GM18870 (cell line): ENCODE data around the gene RNF113B.

Experiments
- ATAC-seq: cut with Tn5 transposase; IDR thresholded peaks from one replicate; pipeline ENCODE4 v1.9.1; 2021; ENCODE audit warnings: moderate library complexity; ENCODE audit not compliant: unreplicated experiment

RNF113B gene

DNA sequence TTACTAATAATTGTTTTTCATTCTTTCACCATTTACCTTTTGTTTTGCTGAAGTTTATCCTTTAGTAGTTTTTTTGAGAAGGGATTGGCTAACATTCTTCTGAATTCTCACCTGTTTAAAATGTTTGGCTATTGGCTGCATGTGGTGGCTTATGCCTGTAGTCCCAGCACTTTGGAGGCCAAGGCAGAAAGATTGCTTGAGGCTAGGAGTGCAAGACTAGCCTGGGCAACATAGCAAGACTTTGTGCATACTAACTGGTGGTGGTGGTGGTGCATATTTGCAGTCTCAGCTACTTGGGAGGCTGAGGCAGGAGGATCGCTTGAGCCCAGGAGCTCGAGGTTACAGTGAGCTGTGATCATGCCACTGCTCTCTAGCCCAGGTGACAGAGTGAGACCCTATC is 27.5 kb upstream of the RNF113B start:
- no peak for ATAC-seq

DNA sequence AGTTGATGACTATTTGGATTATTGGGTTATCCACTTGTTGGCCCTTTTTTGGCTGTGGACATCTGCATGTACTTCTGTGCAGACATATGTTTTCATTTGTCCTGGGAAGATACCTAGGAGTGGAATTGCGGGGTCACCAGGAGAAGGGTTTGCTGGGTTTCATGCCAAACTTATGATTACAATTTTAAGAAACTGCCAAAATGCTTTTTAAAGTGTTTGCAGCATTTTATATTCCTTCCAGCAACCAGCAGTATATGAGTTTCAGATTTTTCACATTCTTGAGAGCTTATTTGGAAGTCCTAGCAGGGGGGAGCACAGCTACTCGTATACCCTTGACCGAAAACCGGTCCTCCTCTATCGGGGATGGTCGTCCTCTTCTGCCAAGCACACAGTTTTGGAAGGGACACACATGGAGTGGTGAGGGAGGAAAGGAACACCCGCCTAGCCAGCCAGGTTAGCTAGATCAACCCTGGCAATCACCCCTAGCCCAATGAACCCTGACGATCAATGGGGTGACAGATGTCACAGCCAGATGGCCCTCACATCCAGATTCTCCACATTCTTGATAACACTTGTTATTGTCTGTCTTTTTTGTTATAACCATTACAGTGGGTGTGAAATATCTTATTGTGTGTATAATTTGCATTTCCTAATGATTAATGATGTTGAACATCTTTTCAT is 26.7 kb upstream of the RNF113B start:
- ATAC-seq, result no peak

DNA sequence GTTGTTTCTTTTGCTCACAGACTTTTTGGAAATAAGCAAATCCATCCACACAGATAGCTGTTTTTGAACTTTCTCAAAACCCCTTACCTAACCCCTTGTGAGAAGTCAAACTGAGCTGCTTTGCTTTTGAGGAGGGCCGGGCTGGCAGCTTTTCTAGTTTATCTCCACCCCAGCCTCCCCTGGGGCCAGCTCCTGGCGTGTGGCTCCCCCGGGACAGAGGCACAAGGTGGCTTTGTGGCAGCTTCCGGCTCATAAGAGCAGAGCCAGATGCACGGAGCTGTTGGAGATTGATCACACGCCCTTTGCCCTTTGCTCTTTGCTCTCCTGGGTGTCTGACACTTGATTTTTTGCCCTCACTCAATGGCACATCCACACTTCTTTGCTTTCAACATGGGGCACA is 24.9 kb upstream of the RNF113B start:
- no peak for ATAC-seq

DNA sequence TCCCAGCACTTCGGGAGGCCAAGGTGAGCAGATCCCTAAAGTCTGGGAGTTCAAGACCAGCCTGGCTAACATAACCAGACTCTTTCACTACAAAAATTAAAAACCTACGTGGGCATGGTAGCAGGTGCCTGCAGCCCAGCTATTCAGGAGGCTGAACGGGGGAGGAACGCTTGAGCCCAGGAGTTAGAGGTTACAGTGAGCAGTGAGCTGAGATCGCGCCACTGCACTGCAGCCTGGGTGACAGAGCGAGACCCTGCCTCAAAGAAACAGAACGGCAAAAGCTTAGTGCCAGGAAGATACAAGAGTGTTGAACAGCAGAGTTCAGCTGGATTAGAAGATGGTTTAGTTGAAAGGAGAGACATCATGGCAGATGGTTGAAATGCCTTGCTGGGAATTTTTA is 24.1 kb upstream of the RNF113B start:
- ATAC-seq, result no peak

DNA sequence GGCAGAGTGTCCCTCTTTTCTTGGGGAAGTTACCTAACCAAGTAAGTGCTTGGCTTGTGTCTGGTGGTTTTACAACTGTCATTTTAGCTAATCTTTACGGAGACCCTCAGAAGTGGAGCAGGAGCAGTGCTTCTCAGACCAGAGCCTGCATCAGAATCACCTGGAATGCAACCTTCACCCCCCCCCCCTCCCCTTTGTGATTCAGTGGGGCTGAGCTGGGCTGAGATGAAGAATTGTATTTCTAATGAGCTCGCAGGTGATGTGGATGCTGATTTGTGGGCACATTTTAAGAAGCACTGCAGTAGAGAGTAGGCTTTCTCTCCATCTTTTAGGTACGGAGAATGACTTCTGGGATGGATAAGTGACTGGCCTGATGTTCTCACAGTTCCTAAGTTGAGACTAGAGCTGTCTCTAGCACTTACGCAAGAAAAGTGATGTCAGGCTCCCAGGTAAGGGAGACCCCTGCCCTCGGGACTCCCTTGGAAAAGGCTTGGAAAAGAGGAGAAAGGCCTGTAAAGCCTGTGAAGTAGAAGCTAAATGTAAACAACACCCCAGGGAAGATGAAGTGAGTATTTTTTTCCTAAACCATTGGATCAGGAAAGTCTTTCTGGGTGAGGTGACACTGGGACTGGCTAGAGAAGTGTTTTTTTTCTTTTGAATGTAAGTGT is 23.3 kb upstream of the RNF113B start:
- no peak for ATAC-seq

DNA sequence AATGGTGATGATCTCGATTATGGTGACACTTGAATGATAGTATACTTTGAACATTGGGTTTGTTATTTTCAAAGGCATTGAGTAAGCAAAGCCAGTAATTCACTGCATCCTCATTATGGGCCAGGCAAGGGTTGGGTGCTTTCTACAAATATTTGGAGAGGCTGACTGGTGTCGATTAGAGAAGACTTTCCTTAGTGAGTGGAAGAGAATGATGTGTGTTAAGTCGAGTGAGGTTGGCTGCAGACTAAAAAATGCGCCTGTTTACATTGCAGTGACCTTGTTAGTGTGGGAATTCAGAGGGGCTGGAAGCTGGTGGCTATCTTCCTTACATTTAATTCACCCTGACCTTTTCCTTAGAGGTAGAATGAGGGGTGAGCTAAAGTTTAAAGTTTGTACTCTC is 22.4 kb upstream of the RNF113B start:
- no peak for ATAC-seq

DNA sequence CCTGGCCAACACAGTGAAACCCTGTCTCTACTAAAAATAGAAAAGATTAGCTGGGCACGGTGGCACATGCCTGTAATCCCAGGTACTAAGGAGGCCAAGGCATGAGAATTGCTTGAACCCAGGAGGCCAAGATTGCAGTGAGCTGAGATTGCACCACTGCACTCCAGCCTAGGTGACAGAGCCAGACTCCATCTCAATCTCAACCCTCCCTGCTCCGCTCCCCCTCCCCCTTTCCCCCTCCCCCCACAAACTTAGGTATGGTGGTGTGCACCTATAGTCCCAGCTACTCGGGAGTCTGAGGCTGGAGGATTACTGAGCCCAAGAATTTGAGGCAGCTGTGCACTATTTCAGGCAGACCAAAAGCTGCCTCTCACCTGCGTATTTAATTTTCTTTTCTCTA is 21.6 kb upstream of the RNF113B start:
- ATAC-seq, result no peak

DNA sequence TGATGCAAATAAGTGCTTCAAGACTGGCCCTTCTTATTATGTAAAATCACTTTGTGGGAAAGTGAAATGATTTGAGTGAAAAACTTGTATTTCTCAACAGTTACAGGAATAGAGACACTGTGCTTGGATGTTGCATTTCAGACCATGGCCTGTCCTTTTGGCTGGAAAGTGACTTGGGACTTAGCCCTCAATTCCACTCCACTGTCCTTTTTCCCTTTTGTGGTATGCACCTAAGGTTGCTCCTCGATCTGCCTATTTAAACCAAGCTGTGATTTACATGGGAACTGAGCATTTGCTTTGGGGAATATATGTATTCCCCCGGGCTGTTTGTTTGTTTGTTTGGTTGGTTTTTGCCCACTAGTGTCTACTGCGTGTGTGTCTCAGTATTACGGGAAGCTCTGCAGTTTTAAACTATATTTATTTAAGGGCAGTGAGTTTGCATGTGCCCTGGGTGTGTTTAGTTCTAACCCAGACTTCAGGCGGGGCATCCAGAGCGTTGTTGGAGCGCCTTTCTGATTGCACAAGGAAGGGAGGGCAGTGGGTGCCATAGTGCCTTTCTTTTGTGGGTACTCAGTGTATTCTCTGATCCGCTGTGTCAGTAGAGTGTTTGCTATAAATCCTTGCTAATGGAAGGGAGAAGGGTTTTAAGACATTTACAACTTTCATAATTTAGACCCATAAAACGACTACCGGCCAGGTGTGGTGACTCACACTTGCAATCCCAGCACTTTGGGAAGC is 18.2 kb upstream of the RNF113B start:
- ATAC-seq, result no peak

DNA sequence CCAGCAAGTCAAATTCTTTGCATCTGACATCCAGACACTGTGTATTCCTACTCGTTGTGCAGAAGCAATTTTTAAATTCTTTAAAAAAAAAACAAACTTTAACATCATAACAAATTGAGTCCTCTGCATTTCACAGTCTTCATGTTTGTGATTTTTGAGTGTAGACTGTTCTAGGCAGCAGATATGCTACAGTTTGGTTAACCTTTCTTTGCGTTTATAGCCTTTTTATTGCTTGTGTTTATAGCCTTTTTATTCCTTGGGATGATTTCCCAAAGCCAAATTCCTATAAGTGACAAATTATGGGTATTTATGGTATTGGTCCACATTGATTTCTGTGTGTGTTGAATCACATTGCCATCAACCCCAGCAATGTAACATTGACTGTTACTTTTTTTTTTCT is 14.9 kb upstream of the RNF113B start:
- ATAC-seq, result no peak

DNA sequence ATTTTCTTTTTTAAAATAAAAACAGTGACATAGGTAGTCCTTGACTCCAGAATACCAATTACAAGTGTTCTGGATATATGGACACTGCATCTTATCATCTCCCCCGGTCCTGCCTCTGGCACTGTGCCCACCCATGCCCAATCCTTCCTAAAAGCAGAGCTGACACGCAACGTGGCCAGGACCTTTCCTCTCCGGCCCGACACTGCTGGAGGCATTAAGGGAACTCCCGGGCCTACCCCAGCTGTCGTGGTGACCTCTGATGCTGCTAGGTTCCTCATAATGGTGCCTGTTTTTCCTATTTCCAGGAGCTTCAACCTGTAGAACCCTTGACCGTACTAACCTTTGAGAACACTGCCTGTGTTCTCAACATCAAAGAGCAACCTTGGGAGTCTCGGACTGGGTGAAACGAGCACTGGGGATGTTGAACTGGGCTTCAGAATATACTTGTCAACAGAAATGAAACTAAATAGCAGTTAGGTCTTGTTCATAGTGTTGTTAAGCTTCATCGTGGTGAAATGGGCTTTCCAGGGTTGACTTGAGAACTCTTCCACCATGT is 13.9 kb upstream of the RNF113B start:
- no peak for ATAC-seq

DNA sequence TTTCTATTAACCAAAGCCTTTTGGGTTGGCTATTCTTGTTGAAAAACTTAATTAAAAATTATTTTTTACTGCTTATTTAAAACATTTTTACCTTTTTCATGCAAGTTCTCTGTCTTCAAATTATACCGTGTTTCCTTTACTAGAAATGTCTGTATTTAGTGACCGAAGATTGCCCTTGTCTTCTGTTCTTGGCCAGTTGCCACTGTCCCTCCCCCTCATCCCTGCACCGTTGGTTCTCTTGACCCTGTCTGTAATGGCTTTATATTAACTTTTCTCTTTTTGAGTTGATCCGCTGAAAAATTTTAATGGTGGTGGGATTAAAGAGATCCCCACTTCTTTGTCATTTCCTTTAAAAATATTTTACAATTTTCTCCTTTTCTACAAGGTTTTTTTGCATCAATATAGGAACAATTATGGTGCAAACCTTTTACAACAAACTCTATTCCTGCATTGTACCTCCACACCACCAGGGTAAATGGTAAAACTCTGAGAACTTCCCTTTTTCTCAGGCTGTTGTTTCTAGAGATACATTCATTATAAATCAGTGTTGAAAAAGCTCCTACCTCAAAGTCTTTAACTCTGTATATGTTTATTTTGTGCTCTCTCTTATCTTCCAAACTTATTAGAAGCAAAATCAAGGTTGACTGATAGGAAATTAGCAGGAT is 12.9 kb upstream of the RNF113B start:
- no peak for ATAC-seq

DNA sequence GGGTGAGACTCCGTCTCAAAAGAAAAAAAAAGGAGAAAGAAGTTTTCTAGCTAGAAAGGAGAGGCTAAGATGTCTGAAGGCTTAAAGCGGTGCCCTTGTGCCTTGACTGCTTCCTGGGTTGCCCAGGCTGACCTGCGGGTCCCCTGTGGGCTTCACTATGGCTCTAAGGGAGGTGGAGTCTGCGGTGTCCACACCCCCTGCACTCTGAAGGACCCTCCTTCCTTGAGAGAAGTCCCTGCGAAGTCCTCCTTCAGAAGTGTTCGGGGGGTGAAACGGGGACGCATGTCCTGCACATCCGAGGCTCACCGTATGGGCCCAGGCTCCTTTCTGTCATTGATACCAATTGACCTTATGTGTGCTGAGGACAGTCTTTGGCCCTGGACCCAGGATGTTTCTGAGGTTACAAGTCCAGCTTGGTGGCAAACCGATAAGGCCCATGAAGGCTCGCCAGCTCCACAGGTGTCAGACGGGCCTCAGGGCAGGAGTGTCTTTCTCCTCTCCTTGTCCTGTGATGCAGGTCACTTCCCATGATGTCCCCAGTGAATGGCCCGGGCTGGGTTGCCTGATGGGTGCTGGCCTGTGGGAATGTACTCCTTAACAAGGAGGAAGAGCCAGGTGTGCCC is 11.6 kb upstream of the RNF113B start:
- ATAC-seq, result no peak

DNA sequence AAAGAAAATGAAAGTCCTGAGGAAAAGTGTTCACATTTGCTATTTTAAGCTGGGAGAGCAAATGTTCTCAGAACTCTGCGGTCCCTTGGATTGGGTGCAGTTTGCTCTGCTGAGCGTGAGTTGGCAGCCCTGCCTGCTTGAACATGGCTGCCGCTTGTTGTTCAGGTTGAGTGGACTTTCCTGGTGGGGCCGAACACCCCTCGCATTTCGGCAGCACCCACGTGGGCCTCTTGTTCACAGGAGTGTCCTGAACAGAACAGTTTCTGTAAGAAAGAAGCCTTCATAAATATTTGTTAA is 10.8 kb upstream of the RNF113B start:
- ATAC-seq, result no peak

DNA sequence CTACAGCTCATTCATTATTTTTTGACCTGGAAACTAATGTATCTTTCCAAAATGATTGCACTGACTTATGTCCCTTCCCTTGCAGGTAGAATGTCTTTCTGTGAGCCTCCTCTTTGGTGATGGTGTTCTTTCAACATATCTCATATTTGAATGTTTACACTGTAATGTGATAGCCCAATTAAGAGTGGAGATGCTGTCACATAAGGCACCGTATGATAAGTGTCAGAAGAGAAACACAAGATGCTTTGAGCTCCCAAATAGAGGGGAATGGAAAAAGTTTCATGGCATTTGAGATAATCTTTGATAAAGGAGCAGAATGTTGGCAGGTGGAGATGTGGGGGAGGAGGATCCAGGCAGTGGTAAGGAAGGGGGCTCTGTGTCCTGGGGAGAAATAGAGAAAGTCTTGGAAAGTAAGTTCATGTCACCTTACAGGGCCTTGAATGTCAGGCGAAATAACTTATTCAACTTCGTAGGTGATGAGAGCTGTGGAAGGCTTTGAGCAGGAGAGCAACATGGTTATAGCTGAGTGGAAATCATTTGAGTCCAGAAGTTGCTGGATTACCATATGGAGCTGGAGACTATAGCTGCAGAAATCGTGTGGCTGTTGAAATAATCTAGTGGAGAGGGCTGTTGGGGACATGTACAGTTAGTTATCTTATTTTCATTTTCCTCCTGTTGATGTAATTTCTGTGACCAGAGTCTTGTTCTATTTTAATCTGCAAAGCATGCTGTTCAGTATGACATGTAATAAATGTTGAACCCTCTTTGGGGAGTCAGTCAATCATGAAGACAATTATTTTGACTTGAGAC is 10.3 kb upstream of the RNF113B start:
- no peak for ATAC-seq

DNA sequence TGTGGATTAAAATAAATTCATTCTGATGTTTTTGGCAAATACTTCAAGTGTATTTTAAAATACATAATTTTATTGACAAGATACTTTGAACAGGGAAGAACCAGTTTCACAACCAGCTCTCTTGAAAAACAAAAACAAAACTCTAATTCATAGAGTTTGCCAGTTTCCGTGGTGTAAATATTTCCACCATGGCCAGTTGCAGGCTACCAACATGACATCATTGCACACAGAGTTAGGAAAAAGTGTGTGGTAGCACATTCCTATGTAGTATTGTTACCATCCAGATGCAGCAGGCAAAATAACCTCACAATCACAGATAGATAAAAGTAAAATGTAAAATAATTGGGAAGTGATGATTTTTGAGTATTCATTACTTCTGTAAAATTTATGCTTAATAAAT is 7.7 kb upstream of the RNF113B start:
- no peak for ATAC-seq

DNA sequence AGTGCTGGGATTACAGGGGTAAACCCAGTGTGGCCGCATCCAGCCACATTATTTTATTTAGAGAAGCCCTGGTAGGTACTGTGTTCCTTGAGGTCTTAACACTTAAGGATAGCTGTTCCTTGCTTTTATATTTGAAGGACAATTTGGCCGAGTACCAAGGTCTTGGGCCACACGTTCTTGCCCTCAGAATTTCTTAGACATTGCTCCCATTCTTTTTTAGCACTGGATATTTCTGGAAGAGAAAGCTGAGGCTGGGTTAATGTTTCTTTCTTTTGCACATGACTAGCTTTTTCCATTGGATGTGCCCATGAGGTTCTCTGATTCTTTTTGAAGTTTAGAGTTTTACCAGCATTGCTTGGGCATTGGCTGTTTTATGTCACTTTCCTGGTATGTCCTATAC is 5.5 kb upstream of the RNF113B start:
- ATAC-seq, result no peak

DNA sequence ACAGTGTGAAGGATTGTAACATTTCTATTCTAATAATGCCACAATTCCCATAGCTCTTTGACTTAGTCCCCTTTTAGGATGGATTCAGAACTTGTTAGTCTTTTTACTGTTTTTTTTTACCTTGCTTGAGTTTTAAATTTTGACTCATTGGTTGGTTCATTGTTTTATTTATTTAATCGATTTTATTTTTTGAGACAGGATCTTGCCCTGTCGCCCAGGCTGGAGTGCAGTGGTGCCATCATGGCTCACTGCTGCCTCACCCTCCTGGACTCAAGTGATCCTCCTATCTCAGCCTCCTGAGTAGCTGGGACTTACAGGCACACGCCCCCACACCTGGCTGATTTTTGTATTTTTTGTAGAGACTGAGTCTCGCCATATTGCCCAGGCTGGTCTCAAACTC is 5.1 kb upstream of the RNF113B start:
- ATAC-seq, result no peak

DNA sequence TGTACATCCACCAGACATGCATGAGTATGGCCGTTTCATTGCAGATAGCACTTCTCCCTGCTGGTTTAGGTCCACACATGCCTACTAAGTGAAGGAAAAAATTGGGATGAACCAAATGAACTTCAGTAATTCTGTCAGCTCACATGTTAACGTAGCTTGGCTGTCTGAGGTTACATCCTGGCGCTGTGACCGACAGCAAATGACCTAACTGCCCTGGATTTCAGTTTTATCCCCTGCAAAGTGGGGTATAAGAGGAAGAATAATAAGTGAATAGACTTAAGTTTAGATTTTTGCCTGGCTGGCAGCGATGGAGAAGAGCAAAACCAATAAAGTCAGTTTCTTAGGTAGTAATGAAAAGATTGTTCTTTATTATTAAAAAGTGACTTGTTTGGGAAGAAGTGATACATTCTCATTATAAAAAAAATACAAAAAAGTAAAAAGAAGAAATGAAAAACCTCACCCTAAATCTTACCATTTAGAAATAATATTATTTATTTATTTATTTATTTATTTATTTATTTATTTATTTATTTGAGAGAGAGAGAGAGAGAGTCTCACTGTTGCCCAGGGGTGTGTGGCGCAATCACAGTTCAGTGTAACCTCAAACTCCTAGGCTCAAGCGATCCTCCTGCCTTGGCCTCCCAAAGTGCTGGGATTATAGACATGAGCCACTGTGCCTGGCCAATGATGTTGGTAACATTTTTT is 4.2 kb upstream of the RNF113B start:
- ATAC-seq, result no peak

DNA sequence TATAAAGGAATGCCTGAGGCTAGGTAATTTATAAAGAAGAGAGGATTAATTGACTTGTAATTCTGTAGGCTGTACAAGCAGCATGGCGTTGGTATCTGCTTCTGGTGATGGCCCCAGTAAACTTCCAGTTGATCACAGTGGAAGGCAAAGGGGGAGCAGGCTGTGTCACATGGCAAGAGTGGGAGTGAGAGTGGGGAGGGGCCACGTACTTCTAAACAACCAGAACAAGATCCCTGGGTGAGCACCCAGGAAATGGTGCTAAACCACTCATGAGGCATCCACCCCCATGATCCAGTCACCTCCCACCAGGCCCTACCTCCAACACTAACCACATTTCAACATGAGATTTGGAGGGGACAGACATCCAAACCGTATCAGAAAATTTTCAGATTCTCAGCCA is 3.0 kb upstream of the RNF113B start:
- ATAC-seq, result no peak

DNA sequence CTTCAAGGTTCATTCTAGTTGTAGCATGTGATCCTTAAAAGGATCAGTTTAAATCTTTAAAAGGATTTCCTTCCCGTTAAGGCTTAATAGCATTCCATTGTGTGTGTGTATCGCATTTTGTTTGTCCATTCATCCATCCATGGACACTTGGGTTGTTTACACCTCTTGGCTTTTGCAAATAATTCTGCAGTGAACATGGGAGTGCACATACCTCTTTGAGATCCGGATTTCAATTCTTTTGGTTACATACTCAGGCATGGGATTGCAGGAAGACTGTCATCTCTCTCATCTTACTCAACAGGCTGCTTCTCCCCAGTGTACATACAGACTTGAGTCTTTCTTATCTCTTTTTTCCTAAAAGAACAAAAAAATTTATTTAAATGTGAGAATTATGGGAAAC is 1.2 kb downstream of the RNF113B start:
- ATAC-seq, result no peak
